Measurements from ENCODE around the gene VPS8.

VPS8 gene

DNA sequence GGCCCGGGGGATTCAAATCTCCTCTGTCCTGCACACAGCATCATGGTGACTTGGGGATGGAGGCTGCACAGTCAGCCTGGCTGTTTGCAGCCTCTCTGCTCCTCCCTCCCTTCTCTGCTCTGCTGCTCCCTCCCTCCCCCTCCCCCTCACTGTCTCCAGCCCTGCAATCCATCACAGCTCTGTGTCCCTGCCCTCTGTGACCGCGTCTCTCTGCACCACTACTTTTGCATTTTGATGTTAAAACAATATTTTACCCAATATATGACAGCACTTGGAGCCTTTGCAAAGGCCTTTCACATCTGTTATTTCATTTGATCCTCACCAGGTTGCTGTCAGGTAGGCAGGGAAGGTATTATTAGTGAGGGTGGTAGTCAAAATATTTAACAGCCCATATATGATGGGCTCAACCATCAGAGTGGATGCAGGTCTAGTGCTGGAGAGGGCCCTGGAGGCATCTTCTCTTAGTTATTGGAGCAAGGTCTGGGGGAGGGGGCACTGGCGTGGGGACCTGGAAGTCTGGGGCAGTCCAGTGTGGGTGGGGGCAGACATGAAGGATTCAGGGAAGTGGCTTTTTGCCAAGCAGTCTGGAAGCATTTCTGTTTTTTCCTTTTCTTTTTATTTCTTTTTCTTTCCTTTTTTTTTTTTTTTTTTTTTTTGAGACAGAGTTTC lies 16.3 kb upstream of the VPS8 start:
- no peak for TF ChIP-seq BHLHE40 (IDR thresholded peaks at IDR 0.05; ENCODE audit: borderline replicate concordance)
- TF ChIP-seq ZNF384 (IDR thresholded peaks at IDR 0.05), result no peak
- no peak for TF ChIP-seq TARDBP (IDR thresholded peaks at IDR 0.05)
- TF ChIP-seq FOXK2 (IDR thresholded peaks at IDR 0.05), result no peak
- no peak for TF ChIP-seq LEF1 (IDR thresholded peaks at IDR 0.05; ENCODE audit: borderline replicate concordance)
- TF ChIP-seq SP1 (IDR thresholded peaks at IDR 0.05), result no peak
- POLR2A ChIA-PET, result no interaction called here
- no peak for DNase-seq (ENCODE audit: extremely low spot score)
- CTCF ChIA-PET, result no interaction called here

GRCh38 chr3:184796551-184796950 lies 15.4 kb upstream of the VPS8 start:
- TF ChIP-seq BHLHE40 (IDR thresholded peaks at IDR 0.05; ENCODE audit: borderline replicate concordance) (no peak), PKNOX1 (IDR thresholded peaks at IDR 0.05) (no peak), SP1 (IDR thresholded peaks at IDR 0.05) (no peak), FOXK2 (IDR thresholded peaks at IDR 0.05) (no peak), NFRKB (IDR thresholded peaks at IDR 0.05) (no peak), CTBP1 (IDR thresholded peaks at IDR 0.05; ENCODE audit: borderline replicate concordance) (no peak), ARNT (IDR thresholded peaks at IDR 0.05) (no peak), ELF4 (IDR thresholded peaks at IDR 0.05) (no peak), L3MBTL2 (conservative IDR thresholded peaks at IDR 0.05) (no peak), LEF1 (IDR thresholded peaks at IDR 0.05; ENCODE audit: borderline replicate concordance) (no peak), FOXA1 (IDR thresholded peaks at IDR 0.05) (no peak), FOXM1 (IDR thresholded peaks at IDR 0.05; ENCODE audit: borderline replicate concordance) (no peak), ZNF384 (IDR thresholded peaks at IDR 0.05) (no peak), TARDBP (IDR thresholded peaks at IDR 0.05) (no peak), HDGF (IDR thresholded peaks at IDR 0.05; ENCODE audit: borderline replicate concordance) (no peak), SUZ12 (IDR thresholded peaks at IDR 0.05) (no peak)
- no peak for DNase-seq (ENCODE audit: extremely low spot score)
- ChIA-PET CTCF (no interaction called here), POLR2A (no interaction called here)

DNA sequence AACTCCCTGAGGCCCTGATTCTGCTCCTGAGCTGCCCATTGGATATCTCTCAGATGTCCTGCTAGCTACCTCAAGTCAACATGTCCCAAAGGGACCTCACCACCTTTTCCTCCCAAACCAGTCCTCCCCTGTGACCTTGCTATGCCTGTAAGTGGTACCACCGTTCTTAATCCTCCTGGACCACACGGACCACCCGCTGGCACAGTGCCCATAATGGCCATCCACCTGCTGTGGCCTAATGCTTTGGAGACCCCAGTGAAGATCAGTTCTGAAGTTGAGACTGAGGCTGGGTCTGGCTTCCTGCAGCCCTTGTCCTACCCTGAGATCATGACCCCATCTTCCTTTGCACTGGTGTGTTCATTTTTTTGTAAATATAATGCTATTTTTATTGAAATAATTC lies 15.0 kb upstream of the VPS8 start:
- ChIA-PET CTCF (no interaction called here), POLR2A (no interaction called here)
- TF ChIP-seq SP1 (IDR thresholded peaks at IDR 0.05), result no peak
- no peak for TF ChIP-seq HDGF (IDR thresholded peaks at IDR 0.05; ENCODE audit: borderline replicate concordance)
- no peak for TF ChIP-seq CTBP1 (IDR thresholded peaks at IDR 0.05; ENCODE audit: borderline replicate concordance)
- no peak for TF ChIP-seq LEF1 (IDR thresholded peaks at IDR 0.05; ENCODE audit: borderline replicate concordance)
- no peak for TF ChIP-seq FOXA1 (IDR thresholded peaks at IDR 0.05)
- no peak for TF ChIP-seq ELF4 (IDR thresholded peaks at IDR 0.05)
- no peak for TF ChIP-seq ZNF384 (IDR thresholded peaks at IDR 0.05)
- TF ChIP-seq PKNOX1 (IDR thresholded peaks at IDR 0.05), result no peak
- no peak for TF ChIP-seq FOXM1 (IDR thresholded peaks at IDR 0.05; ENCODE audit: borderline replicate concordance)
- TF ChIP-seq TARDBP (IDR thresholded peaks at IDR 0.05), result no peak
- no peak for TF ChIP-seq NFRKB (IDR thresholded peaks at IDR 0.05)
- no peak for TF ChIP-seq L3MBTL2 (conservative IDR thresholded peaks at IDR 0.05)
- TF ChIP-seq ARNT (IDR thresholded peaks at IDR 0.05), result no peak
- no peak for TF ChIP-seq FOXK2 (IDR thresholded peaks at IDR 0.05)
- no peak for TF ChIP-seq SUZ12 (IDR thresholded peaks at IDR 0.05)
- DNase-seq (ENCODE audit: extremely low spot score), result no peak

GRCh38 chr3:184798120-184798519 lies 13.8 kb upstream of the VPS8 start:
- POLR2A ChIA-PET, result no interaction called here
- CTCF ChIA-PET, result no interaction called here
- no peak for DNase-seq (ENCODE audit: extremely low spot score)
- no peak for TF ChIP-seq ZNF384 (IDR thresholded peaks at IDR 0.05)
- no peak for TF ChIP-seq ARNT (IDR thresholded peaks at IDR 0.05)

- TF ChIP-seq ELF4 (IDR thresholded peaks at IDR 0.05), result no peak
- TF ChIP-seq L3MBTL2 (conservative IDR thresholded peaks at IDR 0.05), result no peak
- TF ChIP-seq ZNF384 (IDR thresholded peaks at IDR 0.05), result no peak
- no peak for TF ChIP-seq ARNT (IDR thresholded peaks at IDR 0.05)
- TF ChIP-seq PKNOX1 (IDR thresholded peaks at IDR 0.05), result no peak
- no peak for TF ChIP-seq NFRKB (IDR thresholded peaks at IDR 0.05)
- TF ChIP-seq SUZ12 (IDR thresholded peaks at IDR 0.05), result no peak
- no peak for TF ChIP-seq FOXM1 (IDR thresholded peaks at IDR 0.05; ENCODE audit: borderline replicate concordance)
- ChIA-PET POLR2A (no interaction called here), CTCF (no interaction called here)
These were observed 11.5 kb upstream of the VPS8 start for GRCh38 chr3:184800349-184800930.

GRCh38 chr3:184801241-184801785 lies 10.7 kb upstream of the VPS8 start:
- CTCF ChIA-PET, result interaction anchor here (0.6 kb wide), 1 partner anchor 377 kb away, joined by 3 read pairs; no protein-coding TSS in a partner anchor
- TF ChIP-seq FOXM1 (IDR thresholded peaks at IDR 0.05; ENCODE audit: borderline replicate concordance) (no peak), ELF4 (IDR thresholded peaks at IDR 0.05) (no peak), HDGF (IDR thresholded peaks at IDR 0.05; ENCODE audit: borderline replicate concordance) (no peak), FOXA1 (IDR thresholded peaks at IDR 0.05) (no peak), SUZ12 (IDR thresholded peaks at IDR 0.05) (no peak), FOXK2 (IDR thresholded peaks at IDR 0.05) (no peak), TARDBP (IDR thresholded peaks at IDR 0.05) (no peak)
- POLR2A ChIA-PET, result no interaction called here
- no peak for DNase-seq (ENCODE audit: extremely low spot score)

More at GRCh38 chr3:184800349-184800930, 11.5 kb upstream of the VPS8 start:
- no peak for DNase-seq (ENCODE audit: extremely low spot score)

Measured in HEK293T (cell line).